Left hindlimb (tissue), 1 donor: ENCODE results near the gene TMEM121B.

Experiments used
- DNase-seq: peaks from one replicate; pipeline ENCODE4 v3.0.0-alpha.2; 2018

TMEM121B gene

DNA sequence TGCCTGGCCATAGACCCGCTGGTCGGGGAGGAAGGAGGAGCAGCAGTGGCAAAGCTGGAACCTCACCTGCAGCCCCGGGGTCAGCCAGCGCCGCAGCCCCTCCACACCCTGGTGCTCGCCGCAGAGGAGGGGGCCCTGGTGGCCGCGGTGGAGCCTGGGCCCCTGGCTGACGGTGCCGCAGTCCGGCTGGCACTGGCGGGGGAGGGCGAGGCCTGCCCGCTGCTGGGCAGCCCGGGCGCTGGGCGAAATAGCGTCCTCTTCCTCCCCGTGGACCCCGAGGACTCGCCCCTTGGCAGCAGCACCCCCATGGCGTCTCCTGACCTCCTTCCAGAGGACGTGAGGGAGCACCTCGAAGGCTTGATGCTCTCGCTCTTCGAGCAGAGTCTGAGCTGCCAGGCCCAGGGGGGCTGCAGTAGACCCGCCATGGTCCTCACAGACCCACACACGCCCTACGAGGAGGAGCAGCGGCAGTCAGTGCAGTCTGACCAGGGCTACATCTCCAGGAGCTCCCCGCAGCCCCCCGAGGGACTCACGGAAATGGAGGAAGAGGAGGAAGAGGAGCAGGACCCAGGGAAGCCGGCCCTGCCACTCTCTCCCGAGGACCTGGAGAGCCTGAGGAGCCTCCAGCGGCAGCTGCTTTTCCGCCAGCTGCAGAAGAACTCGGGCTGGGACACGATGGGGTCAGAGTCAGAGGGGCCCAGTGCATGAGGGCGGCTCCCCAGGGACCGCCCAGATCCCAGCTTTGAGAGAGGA is 11.9 kb downstream of the TMEM121B start:
- no peak for DNase-seq

DNA sequence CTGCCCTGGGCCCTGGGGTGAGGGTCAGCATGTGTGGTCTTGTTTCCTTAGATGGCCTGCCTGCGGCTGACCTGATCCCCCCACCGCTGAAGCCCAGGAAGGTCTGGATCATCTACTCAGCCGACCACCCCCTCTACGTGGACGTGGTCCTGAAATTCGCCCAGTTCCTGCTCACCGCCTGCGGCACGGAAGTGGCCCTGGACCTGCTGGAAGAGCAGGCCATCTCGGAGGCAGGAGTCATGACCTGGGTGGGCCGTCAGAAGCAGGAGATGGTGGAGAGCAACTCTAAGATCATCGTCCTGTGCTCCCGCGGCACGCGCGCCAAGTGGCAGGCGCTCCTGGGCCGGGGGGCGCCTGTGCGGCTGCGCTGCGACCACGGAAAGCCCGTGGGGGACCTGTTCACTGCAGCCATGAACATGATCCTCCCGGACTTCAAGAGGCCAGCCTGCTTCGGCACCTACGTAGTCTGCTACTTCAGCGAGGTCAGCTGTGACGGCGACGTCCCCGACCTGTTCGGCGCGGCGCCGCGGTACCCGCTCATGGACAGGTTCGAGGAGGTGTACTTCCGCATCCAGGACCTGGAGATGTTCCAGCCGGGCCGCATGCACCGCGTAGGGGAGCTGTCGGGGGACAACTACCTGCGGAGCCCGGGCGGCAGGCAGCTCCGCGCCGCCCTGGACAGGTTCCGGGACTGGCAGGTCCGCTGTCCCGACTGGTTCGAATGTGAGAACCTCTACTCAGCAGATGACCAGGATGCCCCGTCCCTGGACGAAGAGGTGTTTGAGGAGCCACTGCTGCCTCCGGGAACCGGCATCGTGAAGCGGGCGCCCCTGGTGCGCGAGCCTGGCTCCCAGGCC is 12.7 kb downstream of the TMEM121B start:
- DNase-seq, result no peak

DNA sequence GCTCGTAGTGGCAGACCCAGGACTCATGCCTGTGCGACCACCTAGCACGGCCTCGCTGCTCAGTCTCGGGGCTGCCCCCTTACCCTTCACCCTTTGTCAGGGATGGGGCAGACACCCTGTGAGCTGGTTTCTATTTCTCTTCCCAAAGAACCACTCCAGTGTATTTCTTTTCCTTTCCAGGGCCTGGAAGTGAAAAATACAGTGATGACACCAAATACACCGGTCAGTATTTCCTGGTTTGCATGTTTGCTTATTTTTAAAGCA is 13.7 kb downstream of the TMEM121B start:
- DNase-seq, result no peak

DNA sequence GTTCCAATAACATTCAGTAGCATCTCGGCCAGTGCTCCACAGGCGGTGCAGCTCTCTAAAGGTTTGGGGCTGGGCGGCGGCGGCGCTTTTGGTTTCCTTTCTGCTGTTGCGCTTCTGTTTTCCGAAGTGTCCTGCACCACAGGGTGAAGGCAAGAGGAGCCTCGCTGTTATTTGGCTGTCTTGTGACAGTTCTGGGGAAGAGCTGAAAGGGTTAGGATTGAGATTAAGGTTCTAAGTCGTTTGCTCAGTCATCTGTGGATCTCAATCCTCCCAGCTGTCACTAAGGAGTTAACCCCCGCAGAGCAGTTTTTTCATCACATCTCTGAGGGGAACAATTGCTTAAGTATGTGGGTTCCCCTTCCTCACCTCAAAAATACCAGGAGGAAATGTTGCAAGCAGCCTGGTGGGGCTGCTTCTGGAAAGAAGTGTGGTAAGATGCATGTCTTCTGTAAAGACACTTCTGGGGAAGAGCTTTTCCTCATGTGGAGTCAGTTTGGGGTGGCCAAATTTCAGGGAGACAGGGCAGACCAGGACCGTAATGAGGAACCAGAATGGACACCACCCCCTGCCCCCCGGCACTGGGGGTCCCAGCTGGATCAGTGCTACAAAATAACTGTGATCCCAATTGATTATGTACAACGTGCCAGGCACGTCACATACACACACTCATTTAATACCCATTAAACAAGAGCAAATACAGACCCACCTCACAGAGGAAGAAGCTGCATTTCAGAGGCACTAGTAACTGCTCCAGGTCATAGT is 14.2 kb downstream of the TMEM121B start:
- DNase-seq, result no peak

DNA sequence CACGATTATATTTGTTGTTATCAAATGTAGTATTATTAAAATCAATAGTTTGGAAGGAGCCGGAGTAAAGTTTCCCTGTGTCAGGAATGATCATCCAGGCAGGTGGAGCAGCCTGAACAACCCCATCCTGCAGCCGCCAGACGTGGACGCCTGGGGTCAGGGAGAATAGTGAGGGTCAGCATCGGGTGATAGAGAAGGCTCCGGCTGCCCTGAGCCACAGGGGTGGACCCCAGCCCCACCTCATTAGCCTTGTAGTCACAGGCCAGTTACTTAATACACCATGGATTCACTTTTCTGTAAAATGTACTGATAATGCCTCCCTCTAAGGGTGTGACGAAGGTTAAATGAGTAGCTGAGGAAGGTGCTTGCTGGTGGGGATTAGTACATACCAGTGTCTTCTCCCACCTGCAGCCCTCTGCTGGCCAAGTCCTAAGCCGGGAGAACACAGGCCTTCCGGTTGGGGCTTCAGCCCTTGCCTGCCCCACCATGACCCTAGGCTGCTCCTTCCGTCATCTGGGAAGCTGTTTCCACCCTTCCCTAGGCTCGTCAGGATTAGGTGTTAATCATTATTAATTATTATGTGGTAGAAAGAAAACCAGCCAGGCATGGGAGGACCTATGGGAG is 14.9 kb downstream of the TMEM121B start:
- no peak for DNase-seq

DNA sequence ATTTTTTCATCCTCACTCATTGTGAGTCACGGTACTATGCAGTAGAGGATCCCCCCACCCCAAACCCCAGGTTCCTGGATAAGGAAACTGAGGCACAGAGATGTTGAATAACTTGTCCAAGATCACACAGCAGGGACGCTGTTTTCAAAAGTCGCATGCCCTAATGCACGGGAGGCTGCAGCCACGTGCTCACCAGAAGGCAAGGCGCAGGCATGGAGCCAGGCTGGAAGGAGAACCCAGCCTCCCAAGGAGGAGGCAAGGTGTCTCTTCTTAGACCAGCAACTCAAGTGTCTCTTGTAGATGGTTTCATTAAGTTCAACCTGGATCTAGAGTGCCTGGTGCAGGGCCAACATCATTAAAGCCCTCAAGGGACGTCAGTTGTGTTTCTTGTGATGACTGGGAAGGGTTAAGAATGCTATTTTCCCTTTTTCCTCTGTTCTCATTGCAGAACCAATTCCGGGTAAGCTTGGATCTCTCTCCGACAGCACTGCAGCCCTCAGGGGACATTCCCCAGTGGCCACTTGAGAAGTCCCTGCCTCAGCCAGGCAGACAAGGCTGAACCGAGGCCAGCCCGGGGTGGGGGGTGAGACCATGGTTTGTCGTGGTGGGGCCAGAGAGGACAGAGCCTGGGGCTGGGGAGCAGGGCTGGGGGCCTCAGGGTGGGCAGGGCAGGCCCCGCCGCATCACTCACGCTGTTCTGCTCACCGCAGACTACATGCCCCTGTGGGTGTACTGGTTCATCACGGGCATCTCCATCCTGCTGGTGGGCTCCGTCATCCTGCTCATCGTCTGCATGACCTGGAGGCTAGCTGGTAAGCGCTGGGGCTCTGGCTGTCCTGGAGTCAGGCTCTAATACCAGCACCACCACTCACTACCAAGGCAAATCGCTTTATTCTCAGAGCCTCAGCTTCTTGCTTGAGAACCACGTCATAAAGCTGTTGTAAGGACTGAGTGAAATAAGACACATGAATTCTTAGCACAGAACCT is 15.7 kb downstream of the TMEM121B start:
- no peak for DNase-seq

DNA sequence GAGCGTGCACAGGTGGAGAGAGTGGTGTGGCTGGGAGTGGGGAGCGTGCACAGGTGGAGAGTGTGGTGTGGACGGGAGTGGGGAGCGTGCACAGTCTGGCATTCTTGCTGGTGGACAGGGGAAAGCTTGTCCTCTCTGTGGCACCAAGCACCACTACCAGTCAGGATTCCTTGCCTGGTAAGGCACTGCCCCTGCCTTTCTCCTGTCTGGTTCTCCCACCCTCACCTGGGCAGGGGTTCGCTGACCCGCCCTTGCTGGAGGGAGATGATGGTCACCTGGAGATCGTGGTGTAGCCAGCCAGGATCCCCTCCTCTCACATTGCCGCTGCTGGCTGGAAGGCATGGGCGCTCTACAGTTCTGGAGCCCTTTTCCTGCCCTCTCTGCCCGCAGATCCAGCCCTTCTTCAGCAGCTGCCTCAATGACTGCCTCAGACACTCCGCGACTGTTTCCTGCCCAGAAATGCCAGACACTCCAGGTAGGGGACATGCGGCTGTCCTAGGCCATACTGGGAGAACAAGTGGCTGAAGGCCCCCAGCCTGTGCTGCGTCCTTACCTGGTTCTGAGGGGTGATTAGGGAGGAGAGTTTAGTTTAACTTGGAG is 16.7 kb downstream of the TMEM121B start:
- no peak for DNase-seq

DNA sequence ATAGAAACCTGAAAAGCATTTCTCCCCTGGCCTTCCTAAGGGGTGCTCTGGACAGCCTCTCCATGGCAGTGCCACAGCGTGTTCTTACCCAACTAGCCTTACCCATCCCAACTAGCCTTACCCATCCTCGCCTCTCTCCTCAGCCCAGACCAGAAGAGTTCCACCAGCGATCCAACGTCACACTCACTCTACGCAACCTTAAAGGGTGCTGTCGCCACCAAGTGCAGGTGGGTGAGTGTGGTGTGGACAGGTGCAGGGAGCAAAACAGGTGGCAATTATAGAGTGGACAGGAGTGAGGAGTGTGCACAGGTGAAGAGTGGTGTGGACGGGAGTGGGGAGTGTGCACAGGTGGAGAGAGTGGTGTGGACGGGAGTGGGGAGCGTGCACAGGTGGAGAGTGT is 17.8 kb downstream of the TMEM121B start:
- no peak for DNase-seq

DNA sequence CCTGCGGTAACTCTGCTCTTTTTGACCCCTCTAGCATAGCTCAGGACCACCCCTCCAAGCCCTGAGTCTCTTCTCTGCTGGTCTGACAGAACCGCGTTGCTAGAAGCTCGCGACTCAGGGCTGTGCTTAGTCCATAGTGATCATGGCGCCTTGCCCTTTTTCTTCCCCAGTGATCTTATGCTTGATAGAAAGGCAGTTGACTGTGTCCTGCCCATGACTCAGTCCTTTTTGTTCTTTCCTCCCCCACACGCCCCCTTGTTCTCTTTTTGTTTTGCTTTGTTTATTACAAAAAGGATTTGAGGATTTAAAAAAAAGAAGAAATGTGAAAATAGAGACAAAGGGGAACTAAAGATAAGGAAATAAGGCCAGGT is 18.9 kb downstream of the TMEM121B start:
- no peak for DNase-seq

DNA sequence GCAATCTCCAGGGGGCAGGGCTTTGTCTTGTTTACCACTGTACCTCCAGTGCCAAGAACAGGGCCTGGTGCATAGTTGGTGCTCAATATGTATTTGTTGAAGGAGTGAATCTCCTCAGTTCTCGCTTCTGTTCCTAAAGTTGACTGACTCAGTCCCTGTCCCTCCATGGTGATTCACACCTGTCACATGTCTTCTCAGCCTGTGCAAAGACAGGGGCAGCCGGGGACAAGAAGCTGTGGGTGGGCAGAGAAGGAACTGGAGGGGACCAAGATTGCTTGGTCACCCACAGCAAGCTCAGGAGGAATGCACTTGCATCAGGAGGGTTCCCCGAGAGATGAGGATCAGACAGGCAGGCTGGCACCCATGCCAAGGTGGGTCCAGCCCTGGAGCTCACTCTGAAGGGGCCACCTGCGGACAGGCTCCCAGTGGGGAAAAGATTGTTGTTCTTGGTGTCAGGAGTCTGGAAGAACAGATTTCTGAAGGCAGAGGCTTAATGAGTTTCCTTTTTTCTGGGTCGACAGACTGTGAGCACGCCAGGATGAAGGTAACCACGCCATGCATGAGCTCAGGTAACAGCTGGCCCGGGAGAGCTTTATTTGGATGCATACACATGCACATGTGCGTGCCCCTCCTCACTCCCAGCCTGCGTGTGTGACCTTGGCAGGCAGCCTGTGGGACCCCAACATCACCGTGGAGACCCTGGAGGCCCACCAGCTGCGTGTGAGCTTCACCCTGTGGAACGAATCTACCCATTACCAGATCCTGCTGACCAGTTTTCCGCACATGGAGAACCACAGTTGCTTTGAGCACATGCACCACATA is 19.5 kb downstream of the TMEM121B start:
- no peak for DNase-seq

DNA sequence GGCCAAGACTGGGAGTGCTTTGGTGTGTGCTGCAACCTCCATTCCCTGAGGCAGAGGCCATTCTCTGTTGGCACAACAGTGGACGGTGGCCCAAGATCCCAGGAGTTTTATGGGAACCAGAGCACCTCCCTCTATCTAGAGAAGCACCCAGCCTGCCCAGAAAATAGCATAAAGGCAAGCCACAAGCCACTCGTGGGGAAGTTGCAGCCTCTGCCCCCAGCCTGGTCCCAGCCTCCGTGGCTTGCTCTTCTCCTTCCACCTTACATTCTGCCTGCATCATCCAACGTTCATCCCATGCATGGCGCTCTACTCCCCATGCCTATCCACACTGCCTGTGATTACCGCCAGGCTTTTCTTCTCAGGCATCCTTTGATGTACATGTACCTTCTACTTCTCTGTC is 20.5 kb downstream of the TMEM121B start:
- DNase-seq, result no peak

DNA sequence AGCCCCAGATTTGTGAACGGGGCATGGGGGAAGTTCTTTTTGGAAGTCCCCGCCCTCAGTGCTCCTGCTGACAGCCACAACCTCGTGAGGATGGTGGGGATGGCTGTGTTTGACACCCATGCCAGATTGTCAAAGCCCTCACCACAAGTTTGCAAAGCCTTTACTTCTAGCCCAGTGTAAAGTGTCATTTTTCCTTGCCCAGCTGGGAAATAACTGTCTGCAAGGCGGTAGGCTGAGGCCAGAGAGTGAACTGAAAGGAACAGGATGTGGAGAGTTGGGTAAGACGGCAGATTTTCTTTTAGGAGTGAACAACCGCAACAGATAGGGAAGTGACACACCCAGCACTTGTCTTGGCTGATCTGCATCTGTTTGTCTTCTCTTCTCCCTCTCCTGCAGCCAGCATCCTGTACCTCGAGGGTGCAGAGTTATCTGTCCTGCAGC is 22.8 kb downstream of the TMEM121B start:
- no peak for DNase-seq

DNA sequence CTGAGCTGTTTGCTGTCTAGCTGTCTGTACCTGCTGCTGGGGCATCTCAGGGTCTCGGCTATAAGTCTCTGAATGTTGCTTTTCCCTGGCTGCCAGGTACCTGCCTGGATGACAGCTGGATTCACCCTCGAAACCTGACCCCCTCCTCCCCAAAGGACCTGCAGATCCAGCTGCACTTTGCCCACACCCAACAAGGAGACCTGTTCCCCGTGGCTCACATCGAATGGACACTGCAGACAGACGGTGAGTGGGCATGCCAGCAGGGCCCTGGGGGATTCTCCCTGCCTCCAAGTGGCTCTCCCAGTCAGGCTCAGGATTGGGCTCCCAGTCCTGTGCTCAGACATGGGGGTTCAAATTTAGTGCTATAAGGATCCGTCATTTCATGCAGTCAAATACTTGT is 23.5 kb downstream of the TMEM121B start:
- DNase-seq, result no peak

DNA sequence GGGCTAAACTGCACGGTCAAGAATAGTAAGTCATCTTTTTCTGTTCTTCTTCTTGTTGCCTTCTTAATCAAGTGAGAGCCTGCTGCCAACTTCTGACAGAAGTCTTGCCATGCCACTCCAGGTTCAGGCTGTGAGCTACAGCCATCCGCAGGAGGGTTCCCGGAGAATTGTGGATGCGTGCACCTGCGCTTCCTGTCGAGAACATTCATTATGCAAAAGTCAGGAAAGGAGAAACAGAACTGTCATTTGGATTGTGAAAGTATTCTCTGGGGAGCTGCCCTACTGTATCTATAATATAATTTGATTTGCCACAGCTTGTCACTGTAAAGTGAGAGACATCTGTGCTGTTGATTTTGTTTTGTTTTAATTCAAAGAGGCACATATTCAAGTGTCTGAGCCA is 24.1 kb downstream of the TMEM121B start:
- no peak for DNase-seq

DNA sequence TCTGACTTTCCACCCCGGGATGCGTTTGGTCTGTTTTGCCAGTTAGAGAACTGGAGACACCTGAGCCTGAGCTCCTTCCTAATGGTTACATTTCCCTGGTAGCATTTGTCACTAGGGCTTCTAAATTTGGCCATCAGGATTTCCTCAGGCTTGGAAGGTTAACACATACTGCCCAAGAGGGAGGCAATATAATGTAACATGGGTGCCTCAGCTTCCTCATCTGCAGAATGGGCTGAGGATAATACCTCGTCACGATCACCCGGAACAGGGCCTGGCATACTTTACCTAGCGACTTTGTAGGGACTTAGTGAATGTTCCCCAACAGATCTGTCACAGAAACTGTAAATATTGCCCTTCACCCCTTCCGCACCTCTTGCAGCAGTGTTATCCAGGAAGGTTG is 25.1 kb downstream of the TMEM121B start:
- no peak for DNase-seq

DNA sequence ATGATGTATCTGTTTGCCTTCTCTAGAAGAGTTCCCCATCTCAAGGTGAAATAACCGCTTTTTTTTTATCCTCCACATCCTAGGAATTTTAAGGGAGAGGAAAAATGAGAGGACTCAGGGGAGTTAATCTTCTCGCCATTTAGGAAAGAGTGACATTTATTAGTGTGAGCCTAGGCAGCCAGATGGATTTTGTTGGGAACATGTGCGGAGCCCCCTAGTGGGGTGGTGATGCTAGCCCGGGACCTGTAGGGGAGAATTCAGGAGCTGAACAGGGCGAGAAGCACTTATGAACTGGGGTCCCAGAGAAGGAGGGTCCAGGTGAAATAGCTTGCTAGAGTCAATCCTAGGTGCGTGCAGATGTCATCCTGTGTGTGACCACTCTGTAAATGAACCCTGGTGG is 25.6 kb downstream of the TMEM121B start:
- DNase-seq, result no peak

DNA sequence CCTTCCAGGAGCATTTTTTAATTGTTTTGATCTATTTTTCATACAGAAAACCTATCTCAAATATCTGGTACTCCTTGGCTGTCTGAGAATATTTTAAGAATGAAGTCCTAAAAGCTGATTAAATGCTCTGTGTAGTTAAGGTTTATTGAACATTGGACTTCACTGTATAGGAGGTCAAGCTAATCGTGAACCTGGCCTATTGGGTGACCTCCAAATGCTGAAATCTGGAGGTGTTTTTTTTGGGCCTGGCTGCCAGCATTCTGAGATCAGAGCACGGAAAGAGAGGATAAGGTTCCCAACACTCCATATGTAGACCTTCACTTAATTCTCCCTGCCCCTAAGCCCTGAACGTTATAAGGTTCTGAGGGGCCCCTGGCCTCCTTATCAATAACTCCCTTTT is 28.1 kb downstream of the TMEM121B start:
- DNase-seq, result no peak

DNA sequence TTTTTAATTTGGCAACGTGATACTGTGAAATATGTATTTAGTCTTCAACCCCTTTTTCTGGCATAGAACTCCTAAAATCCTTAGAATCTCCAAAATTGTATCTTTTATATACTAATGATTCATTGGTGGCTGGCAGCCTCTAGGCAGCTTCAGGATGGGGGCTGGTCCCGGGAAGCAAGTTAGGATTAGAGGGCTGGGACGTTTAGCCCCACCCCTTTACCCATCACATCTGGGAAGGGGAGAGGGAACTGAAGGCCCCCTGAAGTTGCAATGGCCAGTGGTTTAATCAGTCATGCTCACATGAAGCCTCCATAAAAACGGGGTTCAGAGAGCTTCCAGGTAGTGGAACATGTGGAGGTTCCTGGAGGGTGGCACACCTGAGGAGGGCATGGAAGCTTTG is 29.3 kb downstream of the TMEM121B start:
- DNase-seq, result no peak

DNA sequence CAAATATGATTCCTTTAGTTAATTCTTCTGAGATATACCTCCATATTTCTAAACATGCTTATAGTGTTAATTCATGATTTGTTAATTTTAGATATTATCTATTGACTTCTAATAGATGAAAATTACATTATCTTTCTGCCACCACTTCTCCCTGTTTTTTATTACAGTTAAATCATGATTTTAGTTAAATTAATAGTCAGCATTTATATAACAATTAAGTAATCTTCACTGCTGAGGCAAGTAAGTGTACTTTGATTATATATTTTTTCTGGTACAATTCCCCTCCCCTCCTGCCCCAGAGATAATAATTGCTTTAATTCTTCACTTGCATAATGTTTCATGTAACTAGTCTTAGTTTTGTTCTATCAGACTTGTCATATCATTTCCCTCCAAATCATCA is 30.6 kb downstream of the TMEM121B start:
- no peak for DNase-seq

DNA sequence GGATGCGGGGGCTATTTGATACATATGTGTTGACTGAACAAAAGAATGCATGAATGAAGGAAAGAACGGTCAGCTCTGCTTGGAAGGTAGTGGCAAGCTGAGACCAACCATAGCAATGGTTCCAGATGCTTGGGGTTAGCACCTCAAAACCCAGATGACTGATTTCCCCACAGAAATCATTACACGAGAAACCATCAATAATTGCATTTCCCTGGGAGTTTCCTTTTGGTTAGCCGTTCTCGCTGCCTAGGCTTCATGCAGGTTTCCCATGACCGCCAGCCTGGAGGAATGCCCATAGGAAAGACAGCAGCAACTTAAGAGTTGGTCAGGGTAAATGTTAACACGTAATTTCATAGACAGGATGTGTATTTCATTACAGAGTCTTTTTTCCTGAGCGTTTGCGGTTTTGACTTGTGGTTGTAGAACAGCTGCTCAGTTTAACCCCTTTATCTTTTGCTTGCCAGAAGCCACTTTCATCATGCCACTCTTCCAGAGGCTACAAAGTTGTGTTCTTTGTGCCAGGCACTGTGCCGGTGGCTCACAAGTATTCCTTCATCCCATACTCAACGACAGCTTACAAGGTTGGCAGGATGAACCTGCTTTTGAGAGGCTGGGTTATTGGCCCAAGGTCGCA is 33.5 kb downstream of the TMEM121B start:
- no peak for DNase-seq
